ENCODE measurements around the gene SCN9A. TPM values are rescaled to one million over a fixed set of nuclear protein-coding genes. Genes with fewer than 3 reads are reported as not detected.
"Not testable (repeated sequence)": the region's sequence is repeated elsewhere in the genome, so short reads cannot be mapped to it uniquely, and the experiment has no call there.

SCN9A gene
- total RNA-seq, 2 experiments from 2014 or later: 0.15 TPM

GRCh38 chr2:166240387-166241313 is 135.1 kb downstream of the SCN9A start:
- H3K36me3 Mint-ChIP-seq (ENCODE audit: low read depth): no peaks in the 10 kb centered on the region
- H3K27me3 Mint-ChIP-seq: no peaks in the 10 kb centered on the region
- ChIA-PET POLR2A (no interaction called here), CTCF (no interaction called here)
- H3K9me3 Mint-ChIP-seq: no peaks in the 10 kb centered on the region
- no peak overlapping the region for H3K4me3 Mint-ChIP-seq
- no peak for DNase-seq
- H3K27ac Mint-ChIP-seq: no peak overlapping the region
- no peaks in the 10 kb centered on the region for H3K4me1 Mint-ChIP-seq

GRCh38 chr2:166239548-166239947 is 136.2 kb downstream of the SCN9A start:
- Mint-ChIP-seq H3K27me3 (no peaks in the 10 kb centered on the region), H3K4me1 (no peaks in the 10 kb centered on the region), H3K4me3 (no peak overlapping the region), H3K9me3 (no peaks in the 10 kb centered on the region), H3K27ac (no peak overlapping the region), H3K36me3 (ENCODE audit: low read depth) (no peaks in the 10 kb centered on the region)
- DNase-seq: no peak
- CTCF ChIA-PET: no interaction called here
- POLR2A ChIA-PET: no interaction called here

DNA sequence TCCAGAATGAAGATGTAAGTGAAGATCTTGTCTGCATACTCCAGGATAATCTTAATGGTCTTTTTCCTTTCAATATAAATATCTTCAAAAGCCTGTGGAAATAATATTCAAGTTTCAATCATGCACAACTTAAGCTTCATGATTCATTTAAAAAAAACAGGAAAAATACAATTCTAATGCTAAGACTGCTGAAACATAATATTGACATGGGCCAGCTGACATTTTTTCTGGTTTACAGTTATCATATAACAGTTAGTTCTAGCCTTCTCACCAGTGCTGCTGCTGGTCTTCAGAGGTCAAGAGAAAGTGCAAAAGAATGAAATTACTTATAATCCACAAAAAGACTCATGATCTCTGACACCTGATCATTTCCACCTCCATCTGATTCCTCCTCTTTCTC is 137.6 kb downstream of the SCN9A start:
- no peak overlapping the region for H3K27ac Mint-ChIP-seq
- no peak overlapping the region for H3K4me3 Mint-ChIP-seq
- no peaks in the 10 kb centered on the region for H3K27me3 Mint-ChIP-seq
- CTCF ChIA-PET: no interaction called here
- no peaks in the 10 kb centered on the region for H3K36me3 Mint-ChIP-seq (ENCODE audit: low read depth)
- no peak for DNase-seq
- H3K9me3 Mint-ChIP-seq: no peaks in the 10 kb centered on the region
- POLR2A ChIA-PET: interaction anchor here (0.6 kb wide), 1 partner anchor 293 kb away, joined by 3 read pairs; no protein-coding TSS in a partner anchor
- H3K4me1 Mint-ChIP-seq: no peaks in the 10 kb centered on the region

DNA sequence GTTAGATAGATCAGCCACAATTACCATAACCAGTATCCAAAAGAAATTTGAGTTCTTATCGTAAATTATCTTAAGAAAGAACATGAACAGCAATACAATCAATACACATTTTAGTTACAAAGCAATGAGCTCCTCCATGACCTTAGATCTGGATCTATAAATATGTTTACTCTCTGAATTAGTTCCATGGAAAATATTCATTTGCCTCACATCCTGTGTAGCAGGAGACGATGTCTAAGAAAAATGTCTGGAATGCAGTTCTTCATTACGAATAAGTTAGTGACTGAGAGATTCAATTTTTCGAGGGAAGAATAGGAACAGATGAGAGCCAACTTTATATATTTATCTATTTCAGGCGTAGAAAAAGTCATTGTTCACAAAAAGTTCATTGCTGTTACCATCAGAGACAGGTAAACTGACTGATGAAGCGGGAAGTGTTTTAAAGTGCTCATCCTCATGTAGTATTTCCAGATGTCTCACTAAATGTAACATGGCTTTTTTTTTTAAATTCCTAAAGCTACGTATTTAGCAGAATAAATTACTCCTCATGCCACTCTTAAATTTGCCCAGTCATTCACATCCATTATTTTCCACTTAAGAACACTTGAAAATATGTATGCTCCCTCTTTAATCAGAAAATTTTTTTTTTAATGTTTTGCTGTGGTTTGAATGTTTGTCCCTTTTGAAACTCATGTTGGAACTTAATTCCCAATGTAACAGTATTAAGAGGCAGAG is 141.5 kb downstream of the SCN9A start:
- CTCF ChIA-PET: no interaction called here
- POLR2A ChIA-PET: no interaction called here
- Mint-ChIP-seq H3K4me1 (no peaks in the 10 kb centered on the region), H3K27me3 (no peaks in the 10 kb centered on the region), H3K4me3 (no peak overlapping the region), H3K9me3 (no peaks in the 10 kb centered on the region), H3K27ac (no peak overlapping the region), H3K36me3 (ENCODE audit: low read depth) (no peaks in the 10 kb centered on the region)
- DNase-seq: no peak

DNA sequence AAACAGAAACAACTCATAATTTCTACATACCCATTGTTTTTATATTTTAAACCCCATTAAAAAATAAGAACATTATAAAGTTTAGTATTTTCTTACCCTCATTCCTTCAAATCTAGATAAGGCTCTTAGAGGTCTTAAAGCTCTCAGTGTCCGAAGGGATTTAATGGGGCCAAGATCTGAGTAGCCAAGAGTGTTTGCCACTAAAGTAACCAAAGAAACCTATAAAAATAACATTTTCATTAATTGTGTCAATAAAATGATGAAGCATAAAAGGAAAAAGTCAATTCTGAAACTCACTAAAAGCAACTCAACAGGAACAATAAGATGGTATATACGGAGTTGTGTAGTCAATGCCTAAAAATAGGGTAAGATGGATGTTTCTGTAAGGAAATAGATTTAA is 142.5 kb downstream of the SCN9A start:
- Mint-ChIP-seq H3K9me3 (no peaks in the 10 kb centered on the region), H3K4me3 (no peak overlapping the region), H3K4me1 (no peaks in the 10 kb centered on the region), H3K36me3 (ENCODE audit: low read depth) (no peaks in the 10 kb centered on the region), H3K27me3 (no peaks in the 10 kb centered on the region), H3K27ac (no peak overlapping the region)
- DNase-seq: no peak
- ChIA-PET CTCF (no interaction called here), POLR2A (no interaction called here)

DNA sequence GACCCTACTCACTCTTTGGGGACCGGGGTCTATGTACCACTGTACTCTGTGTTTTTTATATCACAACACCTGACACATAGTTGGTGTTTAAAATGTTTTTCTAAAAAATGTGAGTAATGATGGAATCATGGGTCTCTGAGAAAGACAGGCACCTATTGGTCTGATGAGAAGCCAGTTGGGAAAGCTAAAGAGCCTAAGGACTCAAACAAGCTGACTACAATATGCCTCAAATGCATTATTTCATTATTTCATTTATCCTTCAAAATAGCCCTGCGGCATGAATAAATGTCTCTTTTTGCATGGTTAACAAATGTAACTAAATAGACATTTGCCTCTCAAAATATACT is 145.0 kb downstream of the SCN9A start:
- no peak for DNase-seq
- no peak overlapping the region for H3K4me3 Mint-ChIP-seq
- ChIA-PET CTCF (no interaction called here), POLR2A (no interaction called here)
- H3K36me3 Mint-ChIP-seq (ENCODE audit: low read depth): no peaks in the 10 kb centered on the region
- H3K4me1 Mint-ChIP-seq: no peaks in the 10 kb centered on the region
- H3K9me3 Mint-ChIP-seq: no peaks in the 10 kb centered on the region
- no peak overlapping the region for H3K27ac Mint-ChIP-seq
- H3K27me3 Mint-ChIP-seq: no peaks in the 10 kb centered on the region

DNA sequence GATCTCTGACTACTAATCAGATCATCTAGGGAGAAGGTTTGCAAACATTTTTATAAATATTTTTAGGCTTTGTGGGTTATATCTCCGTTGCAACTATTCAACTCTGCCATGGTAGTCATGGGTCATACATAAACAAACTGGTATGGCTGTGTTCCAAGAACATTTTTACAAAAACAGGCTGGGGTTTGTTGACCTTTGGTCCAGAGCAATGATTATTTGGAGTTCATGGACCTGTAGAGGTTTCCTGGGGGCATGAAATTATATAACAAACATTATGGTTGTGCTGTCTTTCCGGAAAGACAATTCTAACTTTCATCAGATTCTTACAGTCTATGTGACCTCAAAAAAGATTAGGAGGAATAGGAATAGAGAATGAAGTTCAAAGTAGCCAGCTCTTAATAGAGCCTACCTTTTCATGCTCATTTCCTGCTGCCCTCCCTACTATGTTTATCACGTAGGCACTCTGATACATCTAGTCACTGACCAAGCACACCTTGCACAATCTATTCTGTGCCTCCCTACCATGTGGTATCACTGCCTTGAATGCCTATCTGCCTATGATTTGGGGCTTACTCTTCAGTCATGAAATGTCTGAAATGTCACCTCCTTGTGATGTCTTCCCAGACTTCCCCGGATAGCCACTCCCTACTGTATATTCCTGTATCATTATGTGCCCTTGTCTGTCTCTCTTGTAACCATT is 145.6 kb downstream of the SCN9A start:
- H3K36me3 Mint-ChIP-seq (ENCODE audit: low read depth): no peaks in the 10 kb centered on the region
- CTCF ChIA-PET: no interaction called here
- POLR2A ChIA-PET: no interaction called here

GRCh38 chr2:166229678-166230023 is 146.1 kb downstream of the SCN9A start:
- CTCF ChIA-PET: no interaction called here
- Mint-ChIP-seq H3K4me3 (no peak overlapping the region), H3K27ac (no peak overlapping the region), H3K36me3 (ENCODE audit: low read depth) (no peaks in the 10 kb centered on the region), H3K4me1 (no peaks in the 10 kb centered on the region), H3K9me3 (no peaks in the 10 kb centered on the region), H3K27me3 (no peaks in the 10 kb centered on the region)
- POLR2A ChIA-PET: no interaction called here
- no peak for DNase-seq

More for the DNA sequence above, 145.6 kb downstream of the SCN9A start:
- no peak for DNase-seq
- H3K4me3 Mint-ChIP-seq: no peak overlapping the region
- H3K9me3 Mint-ChIP-seq: no peaks in the 10 kb centered on the region
- H3K4me1 Mint-ChIP-seq: no peaks in the 10 kb centered on the region
- H3K27ac Mint-ChIP-seq: no peak overlapping the region
- H3K27me3 Mint-ChIP-seq: no peaks in the 10 kb centered on the region

DNA sequence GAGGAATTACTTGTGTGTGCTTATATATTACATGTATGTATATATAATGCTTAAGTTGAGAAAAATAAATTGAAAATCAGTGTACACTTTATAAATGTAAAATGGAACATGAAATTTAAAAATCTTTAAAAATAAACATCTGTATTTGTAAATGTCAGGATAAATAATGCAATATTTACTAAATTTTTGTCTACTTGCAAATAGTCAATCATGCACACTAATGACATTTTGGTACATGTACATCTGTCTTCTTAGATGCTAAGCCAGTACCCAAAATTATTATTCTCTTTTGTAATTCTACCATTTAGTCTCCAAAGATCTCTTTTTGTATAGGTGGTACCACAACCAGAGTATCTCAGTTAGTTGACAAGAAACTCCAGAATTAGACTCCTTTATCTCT is 151.5 kb downstream of the SCN9A start:
- H3K9me3 Mint-ChIP-seq: no peaks in the 10 kb centered on the region
- no peak overlapping the region for H3K4me3 Mint-ChIP-seq
- ChIA-PET CTCF (no interaction called here), POLR2A (no interaction called here)
- H3K36me3 Mint-ChIP-seq (ENCODE audit: low read depth): no peaks in the 10 kb centered on the region
- no peak overlapping the region for H3K27ac Mint-ChIP-seq
- no peaks in the 10 kb centered on the region for H3K4me1 Mint-ChIP-seq
- H3K27me3 Mint-ChIP-seq: no peaks in the 10 kb centered on the region
- no peak for DNase-seq

DNA sequence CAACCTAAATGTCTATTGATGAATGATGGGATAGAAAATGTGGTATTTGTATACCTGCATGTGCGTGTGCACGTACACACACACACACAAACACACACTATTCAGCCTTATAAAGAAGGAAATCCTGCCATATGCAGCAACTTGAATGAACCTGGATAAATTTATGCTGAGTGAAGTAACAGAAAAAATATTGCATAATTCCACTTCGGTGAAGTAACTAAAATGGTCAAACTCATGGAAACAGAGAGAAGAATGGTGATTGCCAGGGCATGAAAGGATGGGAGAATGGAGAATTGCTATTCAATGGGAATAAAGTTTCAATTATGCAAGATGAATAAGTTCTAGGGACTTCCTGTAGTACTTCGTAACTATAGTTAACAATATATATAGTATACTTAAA is 152.4 kb downstream of the SCN9A start:
- Mint-ChIP-seq H3K36me3 (ENCODE audit: low read depth) (no peaks in the 10 kb centered on the region), H3K9me3 (no peaks in the 10 kb centered on the region), H3K27ac (no peak overlapping the region), H3K4me3 (no peak overlapping the region), H3K4me1 (no peaks in the 10 kb centered on the region), H3K27me3 (no peaks in the 10 kb centered on the region)
- ChIA-PET POLR2A (no interaction called here), CTCF (no interaction called here)
- DNase-seq: no peak

DNA sequence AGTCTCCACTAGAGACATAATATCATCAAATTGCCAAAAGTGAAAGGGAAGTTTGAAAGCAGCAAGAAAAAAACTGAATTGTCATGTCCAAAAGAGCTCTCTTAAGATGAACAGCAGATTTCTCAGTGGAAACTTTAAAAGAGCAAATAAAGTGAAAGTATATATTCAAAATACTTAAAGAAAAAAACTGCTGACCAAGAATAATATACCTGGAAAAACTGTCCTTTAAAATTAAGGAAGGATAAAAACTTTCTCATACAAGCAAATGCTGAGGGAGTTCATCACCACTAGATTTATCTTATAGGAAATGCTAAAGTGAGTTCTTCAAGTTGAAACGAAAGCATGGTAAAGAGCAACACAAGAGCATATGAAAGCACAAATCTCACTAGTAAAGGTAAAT is 164.7 kb downstream of the SCN9A start:
- Mint-ChIP-seq H3K27me3 (no peaks in the 10 kb centered on the region), H3K4me3 (no peak overlapping the region), H3K27ac (no peak overlapping the region), H3K36me3 (ENCODE audit: low read depth) (no peaks in the 10 kb centered on the region), H3K9me3 (peaks cover 16% of the 10 kb centered on the region), H3K4me1 (no peaks in the 10 kb centered on the region)
- POLR2A ChIA-PET: no interaction called here
- CTCF ChIA-PET: no interaction called here
- DNase-seq: no peak

DNA sequence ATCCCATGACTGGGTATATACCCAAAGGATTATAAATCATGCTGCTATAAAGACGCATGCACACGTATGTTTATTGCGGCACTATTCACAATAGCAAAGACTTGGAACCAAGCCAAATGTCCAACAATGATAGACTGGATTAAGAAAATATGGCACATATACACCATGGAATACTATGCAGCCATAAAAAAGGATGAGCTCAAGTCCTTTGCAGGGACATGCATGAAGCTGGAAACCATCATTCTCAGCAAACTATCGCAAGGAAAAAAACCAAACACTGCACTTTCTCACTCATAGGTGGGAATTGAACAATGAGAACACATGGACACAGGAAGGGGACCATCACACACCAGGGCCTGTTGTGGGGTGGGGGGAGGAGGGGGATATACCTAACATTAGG is 165.8 kb downstream of the SCN9A start:
- POLR2A ChIA-PET; H3K27me3 Mint-ChIP-seq; H3K4me3 Mint-ChIP-seq; DNase-seq; CTCF ChIA-PET; H3K4me1 Mint-ChIP-seq; H3K36me3 Mint-ChIP-seq (ENCODE audit: low read depth); H3K27ac Mint-ChIP-seq: not testable (repeated sequence)
- H3K9me3 Mint-ChIP-seq: peaks cover 18% of the 10 kb centered on the region

- DNase-seq; POLR2A ChIA-PET; H3K27me3 Mint-ChIP-seq; CTCF ChIA-PET; H3K36me3 Mint-ChIP-seq (ENCODE audit: low read depth); H3K27ac Mint-ChIP-seq; H3K4me3 Mint-ChIP-seq; H3K4me1 Mint-ChIP-seq: not testable (repeated sequence)
- H3K9me3 Mint-ChIP-seq: peaks cover 16% of the 10 kb centered on the region
These were observed 166.4 kb downstream of the SCN9A start for GRCh38 chr2:166209367-166209766.

- H3K4me3 Mint-ChIP-seq; H3K27ac Mint-ChIP-seq; DNase-seq; H3K27me3 Mint-ChIP-seq; H3K4me1 Mint-ChIP-seq; H3K36me3 Mint-ChIP-seq (ENCODE audit: low read depth); CTCF ChIA-PET; POLR2A ChIA-PET: not testable (repeated sequence)
- peaks cover 16% of the 10 kb centered on the region for H3K9me3 Mint-ChIP-seq
These were observed 169.6 kb downstream of the SCN9A start for GRCh38 chr2:166206153-166206552.
